H1 (cell line): ENCODE data around the gene BCLAF3. TPM values are rescaled to one million over a fixed set of nuclear protein-coding genes. Genes with fewer than 3 reads are reported as not detected.

Experiments
- CTCF ChIA-PET: fragments of 300-600 bp; sonication (Branson Sonifier 250); formaldehyde crosslinking; loops from one replicate; lab custom pipeline; 2021; ENCODE audit not compliant: partially characterized antibody; lab: Charles Lee
- POLR2A ChIA-PET: fragments of 300-600 bp; sonication (Branson Sonifier 250); formaldehyde crosslinking; loops from one replicate; lab custom pipeline; 2021; ENCODE audit warnings: inconsistent platforms; ENCODE audit not compliant: partially characterized antibody; lab: Charles Lee
- DNase-seq, 2 experiments: peaks; one replicate each; pipeline versions ENCODE4 v3.0.0 to v3.0.0-alpha.2; 2010 to 2022; ENCODE audit warnings: low spot score in 2 of 2, low read depth in 1 of 2, mixed read lengths in 1 of 2
- FAIRE-seq: peaks from 2 replicates; lab custom pipeline; 2011; peaks lifted over from hg19 to GRCh38; lab: Jason Lieb, UNC
- H2AFZ ChIP-seq: 2 replicates; pipeline ENCODE4 v1.8.1; 2012; ENCODE audit warnings: low read length, inconsistent platforms
- H2AK5ac ChIP-seq: 2 replicates; pipeline ENCODE4 v1.6.1; 2013; ENCODE audit warnings: low read depth, low read length
- H2BK120ac ChIP-seq: replicated peaks from 2 replicates; pipeline ENCODE3; 2013; ENCODE audit warnings: low read depth, low read length, inconsistent platforms
- H2BK12ac ChIP-seq: 2 replicates; pipeline ENCODE4 v1.6.1; 2013; ENCODE audit warnings: low read depth, low read length
- H2BK15ac ChIP-seq: 2 replicates; pipeline ENCODE4 v1.6.1; 2013; ENCODE audit warnings: low read length
- H2BK20ac ChIP-seq: 2 replicates; pipeline ENCODE4 v1.6.1; 2013; ENCODE audit warnings: low read length
- H2BK5ac ChIP-seq: 2 replicates; pipeline ENCODE4 v1.6.1; 2013; ENCODE audit warnings: low read depth, low read length
- H3K14ac ChIP-seq: 2 replicates; pipeline ENCODE4 v1.6.1; 2013; ENCODE audit warnings: inconsistent platforms; ENCODE audit not compliant: insufficient read length
- H3K18ac ChIP-seq: 2 replicates; pipeline ENCODE4 v1.6.1; 2013; ENCODE audit warnings: low read length; ENCODE audit errors: extremely low read depth
- H3K23ac ChIP-seq: 2 replicates; pipeline ENCODE4 v1.6.1; 2013; ENCODE audit warnings: inconsistent platforms; ENCODE audit not compliant: insufficient read length
- H3K23me2 ChIP-seq: 2 replicates; pipeline ENCODE4 v1.6.1; 2013; ENCODE audit warnings: low read depth, low read length
- H3K27ac ChIP-seq: 2 replicates; pipeline ENCODE4 v1.6.1; 2011; ENCODE audit warnings: low read depth, low read length, inconsistent platforms
- H3K27me3 ChIP-seq, 4 experiments: replicated peaks in 1 of 4; 1 replicate in 1 of 4; 2 replicates in 3 of 4; pipeline versions ENCODE4 v1.6.1 to v1.8.1; 2011 to 2013; ENCODE audit warnings: low read length in 3 of 4, mild to moderate bottlenecking in 3 of 4, inconsistent platforms in 2 of 4, mixed read lengths in 2 of 4, moderate library complexity in 1 of 4; ENCODE audit not compliant: control insufficient read depth in 3 of 4, insufficient read depth in 3 of 4; ENCODE audit errors: extremely low read depth in 1 of 4
- H3K36me3 ChIP-seq, 4 experiments: 2 replicates each; pipeline versions ENCODE4 v1.6.1 to v1.8.1; 2011 to 2013; ENCODE audit warnings: mild to moderate bottlenecking in 4 of 4, low read length in 3 of 4, moderate library complexity in 2 of 4, control low read depth in 1 of 4, inconsistent platforms in 1 of 4; ENCODE audit not compliant: insufficient read depth in 4 of 4, control insufficient read depth in 2 of 4
- H3K4ac ChIP-seq: replicated peaks from 2 replicates; pipeline ENCODE3; 2013; ENCODE audit warnings: low read length, low read depth, mixed read lengths, inconsistent platforms; ENCODE audit not compliant: insufficient read length
- H3K4me1 ChIP-seq, 4 experiments: replicated peaks in 1 of 4; 1 replicate in 1 of 4; 2 replicates in 3 of 4; pipeline versions ENCODE4 v1.6.1 to v1.8.1; 2011 to 2013; ENCODE audit warnings: low read length in 3 of 4, inconsistent platforms in 2 of 4, mixed read lengths in 1 of 4; ENCODE audit not compliant: insufficient read depth in 4 of 4, control insufficient read depth in 3 of 4
- H3K4me2 ChIP-seq, 2 experiments: 2 replicates each; pipeline versions ENCODE4 v1.6.1 to v1.8.1; 2011 to 2013; ENCODE audit warnings: low read depth in 2 of 2, low read length in 2 of 2, control low read depth in 1 of 2, inconsistent platforms in 1 of 2, mild to moderate bottlenecking in 1 of 2; ENCODE audit not compliant: insufficient read depth in 1 of 2
- H3K4me3 ChIP-seq, 4 experiments: fragments of 200-600, 300-600 bp in 1 of 4; sonication (generic), shearing (Covaris generic), sonication (Bioruptor Twin) in 1 of 4; 2 replicates each; pipeline versions ENCODE4 v1.5.1 to v1.8.1; 2011 to 2016; ENCODE audit warnings: low read length in 4 of 4, low read depth in 3 of 4, control low read depth in 2 of 4, inconsistent platforms in 2 of 4, mild to moderate bottlenecking in 2 of 4, mixed read lengths in 1 of 4, moderate library complexity in 1 of 4; ENCODE audit not compliant: insufficient read depth in 2 of 4; ENCODE audit errors: extremely low read depth in 1 of 4
- H3K56ac ChIP-seq: replicated peaks from 2 replicates; pipeline ENCODE3; 2013; ENCODE audit warnings: low read depth, mild to moderate bottlenecking, mixed read lengths, low read length, inconsistent platforms; ENCODE audit not compliant: insufficient read length
- H3K79me1 ChIP-seq: 2 replicates; pipeline ENCODE4 v1.6.1; 2013; ENCODE audit warnings: low read depth, low read length, control low read depth
- H3K79me2 ChIP-seq, 2 experiments: 2 replicates each; pipeline versions ENCODE4 v1.6.1 to v1.8.1; 2012 to 2013; ENCODE audit warnings: low read length in 2 of 2, mild to moderate bottlenecking in 2 of 2, inconsistent platforms in 1 of 2; ENCODE audit not compliant: insufficient read depth in 2 of 2, control insufficient read depth in 1 of 2
- H3K9ac ChIP-seq, 4 experiments: replicated peaks in 1 of 4; 1 replicate in 1 of 4; 2 replicates in 3 of 4; pipeline versions ENCODE4 v1.6.1 to v1.8.1; 2011 to 2013; ENCODE audit warnings: low read depth in 3 of 4, low read length in 3 of 4, control low read depth in 2 of 4, mild to moderate bottlenecking in 2 of 4, moderate library complexity in 2 of 4, inconsistent platforms in 1 of 4; ENCODE audit errors: extremely low read depth in 1 of 4
- H3K9me3 ChIP-seq, 2 experiments: 2 replicates each; pipeline versions ENCODE4 v1.6.1 to v1.8.1; 2012 to 2013; ENCODE audit warnings: mild to moderate bottlenecking in 2 of 2, moderate library complexity in 2 of 2, control low read depth in 1 of 2, inconsistent platforms in 1 of 2, low read depth in 1 of 2, low read length in 1 of 2, mixed read lengths in 1 of 2; ENCODE audit not compliant: insufficient read depth in 2 of 2
- H4K20me1 ChIP-seq, 2 experiments: replicated peaks in 1 of 2; 2 replicates each; pipeline versions ENCODE3 to v1.8.1; 2011 to 2013; ENCODE audit warnings: inconsistent platforms in 2 of 2, low read length in 2 of 2, mild to moderate bottlenecking in 1 of 2; ENCODE audit not compliant: insufficient read depth in 2 of 2, control insufficient read depth in 1 of 2
- H4K5ac ChIP-seq: 2 replicates; pipeline ENCODE4 v1.6.1; 2013; ENCODE audit warnings: low read length, low read depth, mixed read lengths, inconsistent platforms; ENCODE audit not compliant: insufficient read length
- H4K8ac ChIP-seq: 2 replicates; pipeline ENCODE4 v1.8.0; 2013; ENCODE audit warnings: mild to moderate bottlenecking, moderate library complexity, low read length, inconsistent platforms; ENCODE audit not compliant: insufficient read depth; ENCODE audit errors: extremely low read depth
- H4K91ac ChIP-seq: replicated peaks from 2 replicates; pipeline ENCODE3; 2013; ENCODE audit warnings: low read length, mixed read lengths, inconsistent platforms; ENCODE audit not compliant: insufficient read length
- CBX5 ChIP-seq: fragments of 300-800, 300-1000 bp; sonication (generic); IDR thresholded peaks from 2 replicates; pipeline ENCODE4 v1.7.1; 2016; ENCODE audit warnings: antibody characterized with exemption, low read length, low read depth
- CHD1 ChIP-seq: IDR thresholded peaks from 2 replicates; pipeline ENCODE4 v1.6.1; 2012; ENCODE audit warnings: low read depth, low read length, improper control_type of control experiment
- EZH2 ChIP-seq: fragments of 200-600 bp; sonication (generic); IDR thresholded peaks from 2 replicates; pipeline ENCODE4 v1.7.1; 2012; ENCODE audit warnings: low read depth, mild to moderate bottlenecking, moderate library complexity, low read length, inconsistent platforms; ENCODE audit not compliant: severe bottlenecking
- GABPA ChIP-seq: IDR thresholded peaks from 2 replicates; pipeline ENCODE4 v1.6.1; 2011; ENCODE audit warnings: mild to moderate bottlenecking, low read length, moderate library complexity, borderline replicate concordance; ENCODE audit not compliant: insufficient read depth
- JUND ChIP-seq: IDR thresholded peaks from 2 replicates; pipeline ENCODE4 v1.6.1; 2011; ENCODE audit warnings: mild to moderate bottlenecking, improper control_type of control experiment, low read length
- KDM1A ChIP-seq: fragments of 200-600, 300-600 bp; sonication (generic); IDR thresholded peaks from 2 replicates; pipeline ENCODE4 v1.7.1; 2016; ENCODE audit warnings: mild to moderate bottlenecking, low read length, borderline replicate concordance
- SIRT6 ChIP-seq: IDR thresholded peaks from one replicate; pipeline ENCODE4 v1.7.1; 2012; ENCODE audit warnings: low read length, inconsistent platforms
- SP2 ChIP-seq: IDR thresholded peaks from 2 replicates; pipeline ENCODE4 v1.6.1; 2012; ENCODE audit warnings: mild to moderate bottlenecking, low read length, inconsistent platforms
- TBP ChIP-seq: IDR thresholded peaks from 2 replicates; pipeline ENCODE4 v1.6.1; 2011; ENCODE audit warnings: low read depth, low read length, improper control_type of control experiment
- WGBS, 2 experiments: shearing (Covaris generic) in 1 of 2; methylation state at CpG; one replicate each; pipeline versions ENCODE4 v1.1.6 to v1.1.7; 2013 to 2015; ENCODE audit warnings: low lambda C conversion rate in 2 of 2, mixed read lengths in 2 of 2, inconsistent platforms in 1 of 2, low coverage in 1 of 2, missing lambda C conversion rate in 1 of 2; ENCODE audit not compliant: insufficient replicate concordance in 2 of 2, insufficient coverage in 1 of 2, insufficient read length in 1 of 2; ENCODE audit errors: extremely low coverage in 1 of 2, missing lambda C conversion rate in 1 of 2; 5-methylcytosine and 5-hydroxymethylcytosine counted together
- polyA plus RNA-seq, 7 experiments: library from polyadenylated mRNA; depleted of rRNA in 3 of 7; stranded (reverse) in 5 of 7; unstranded in 2 of 7; fragments of >200 nt in 5 of 7; fragments of 200-250 nt in 2 of 7; gene quantifications; 1 replicate in 5 of 7; 2 replicates in 1 of 7; 4 replicates in 1 of 7; pipeline versions ENCODE4 v1.2.1 to v1.2.3, GENCODE V29; 2011 to 2013; ENCODE audit warnings: missing spikeins in 2 of 7, mixed read lengths in 2 of 7
- total RNA-seq: library from RNA; stranded (reverse); fragmentation: NEBNext Ultra II Directional; extraction: Animal tissue kit (Norgen Biotek cat#: 25700); gene quantifications from 2 replicates; pipeline ENCODE4 v1.2.1, GENCODE V29; 2021

BCLAF3 gene
- total and polyA plus RNA-seq, 2 of the 8 experiments (the other 6 are each of a cell fraction or from before 2014, with no cell fraction given) = 1.3 to 9.0 TPM

- TF ChIP-seq TBP = no peak
- TF ChIP-seq JUND = no peak
- TF ChIP-seq CHD1 = no peak
- no peak for TF ChIP-seq KDM1A
- no peak for TF ChIP-seq CBX5
- no peak for TF ChIP-seq SIRT6
- no peak for TF ChIP-seq EZH2
- TF ChIP-seq GABPA = no peak
- no peak for TF ChIP-seq SP2
- H3K9me3 ChIP-seq = no peaks in the 10 kb centered on the region
- H2BK15ac ChIP-seq = no peak overlapping the region
- H2BK20ac ChIP-seq = no peak overlapping the region
- no peak overlapping the region for H3K14ac ChIP-seq
- DNase-seq = no peak
- H3K79me1 ChIP-seq = no peaks in the 10 kb centered on the region
- H4K91ac ChIP-seq = no peak overlapping the region
- H3K23ac ChIP-seq = no peak overlapping the region
- no peak overlapping the region for H3K18ac ChIP-seq
- H3K4ac ChIP-seq = no peak overlapping the region
- no peak overlapping the region for H2BK5ac ChIP-seq
- H3K4me2 ChIP-seq = no peak overlapping the region
- no peak overlapping the region for H4K5ac ChIP-seq
- no peak overlapping the region for H3K56ac ChIP-seq
- no peak for FAIRE-seq
- WGBS, 2 experiments = 90% methylated on average over 4 of the region's 4 CpGs; no CpG with 5 or more reads in 1 of the 2 experiments
- H2BK120ac ChIP-seq = no peak overlapping the region
- ChIA-PET POLR2A (no interaction called here), CTCF (interaction anchor here (0.7 kb wide), 1 partner anchor 50 kb away, joined by 3 read pairs; no protein-coding TSS in a partner anchor)
- H3K36me3 ChIP-seq = no peaks in the 10 kb centered on the region
- H3K4me1 ChIP-seq = no peaks in the 10 kb centered on the region
- H3K23me2 ChIP-seq = no peaks in the 10 kb centered on the region
- H3K27ac ChIP-seq = no peak overlapping the region
- H2BK12ac ChIP-seq = no peak overlapping the region
- H2AK5ac ChIP-seq = no peak overlapping the region
- H3K9ac ChIP-seq = no peak overlapping the region
- H4K20me1 ChIP-seq = no peaks in the 10 kb centered on the region
- H3K27me3 ChIP-seq = no peaks in the 10 kb centered on the region
- H3K79me2 ChIP-seq = no peaks in the 10 kb centered on the region
- no peak overlapping the region for H2AFZ ChIP-seq
- no peak overlapping the region for H3K4me3 ChIP-seq
- H4K8ac ChIP-seq = no peak overlapping the region
Measured at GRCh38 chrX:20011608-20012007, 20.7 kb upstream of the BCLAF3 start.
